IPS-15b (cell line): ENCODE measurements around the gene TAF8.

ENCODE experiments used
- H3K27me3 ChIP-seq: one replicate; pipeline ENCODE4 v1.6.1; 2013; ENCODE audit warnings: low read length; ENCODE audit not compliant: control insufficient read depth, insufficient read depth
- H3K36me3 ChIP-seq: one replicate; pipeline ENCODE4 v1.6.1; 2013; ENCODE audit warnings: low read length; ENCODE audit not compliant: control insufficient read depth, insufficient read depth
- H3K4me1 ChIP-seq: one replicate; pipeline ENCODE4 v1.6.1; 2013; ENCODE audit warnings: mild to moderate bottlenecking, low read length; ENCODE audit not compliant: control insufficient read depth, insufficient read depth
- H3K4me3 ChIP-seq: one replicate; pipeline ENCODE4 v1.5.1; 2013; ENCODE audit warnings: low read depth, low read length
- H3K9ac ChIP-seq: one replicate; pipeline ENCODE4 v1.6.1; 2013; ENCODE audit warnings: low read depth, mild to moderate bottlenecking, low read length
- H3K9me3 ChIP-seq: one replicate; pipeline ENCODE4 v1.6.1; 2013; ENCODE audit warnings: mild to moderate bottlenecking, low read length; ENCODE audit not compliant: control insufficient read depth, insufficient read depth

The TAF8 gene

DNA sequence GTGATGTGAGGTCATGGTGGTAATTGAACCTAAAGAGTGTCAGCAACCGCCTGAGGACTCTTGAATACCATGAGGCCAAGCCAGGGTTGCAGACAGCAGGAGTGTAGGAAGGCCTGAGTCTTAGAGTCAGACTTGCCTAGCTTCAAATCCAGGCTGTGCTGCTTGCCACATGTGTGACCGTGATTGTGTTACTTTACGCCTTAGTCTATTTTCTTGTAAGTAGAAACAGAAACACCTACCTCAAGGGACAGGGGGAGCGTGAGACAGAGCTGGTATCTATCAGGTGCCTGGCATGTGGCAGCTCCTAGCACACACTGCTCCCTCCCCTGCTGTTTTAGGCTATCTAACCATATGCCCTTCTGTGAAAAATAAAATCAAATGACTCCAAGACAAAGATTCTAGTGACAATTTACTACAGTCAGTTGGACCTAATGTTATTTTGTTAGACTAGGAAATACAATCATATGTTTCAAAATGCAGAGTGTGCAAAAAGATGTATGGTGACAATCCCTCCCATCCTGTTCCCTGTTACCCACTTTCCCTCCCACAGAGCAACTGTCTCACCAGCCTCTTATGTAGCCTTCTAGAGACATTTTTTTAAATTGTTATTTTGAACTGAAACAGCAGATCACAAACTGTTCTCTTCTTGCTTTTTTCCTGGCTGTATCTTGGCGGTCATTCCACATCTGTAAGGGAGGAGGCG is 21.7 kb downstream of the TAF8 start:
- no peak overlapping the region for H3K4me3 ChIP-seq
- H3K27me3 ChIP-seq, result no peaks in the 10 kb centered on the region
- H3K4me1 ChIP-seq, result no peaks in the 10 kb centered on the region
- H3K9ac ChIP-seq, result no peak overlapping the region
- H3K9me3 ChIP-seq, result no peaks in the 10 kb centered on the region
- H3K36me3 ChIP-seq, result peaks cover 17% of the 10 kb centered on the region

DNA sequence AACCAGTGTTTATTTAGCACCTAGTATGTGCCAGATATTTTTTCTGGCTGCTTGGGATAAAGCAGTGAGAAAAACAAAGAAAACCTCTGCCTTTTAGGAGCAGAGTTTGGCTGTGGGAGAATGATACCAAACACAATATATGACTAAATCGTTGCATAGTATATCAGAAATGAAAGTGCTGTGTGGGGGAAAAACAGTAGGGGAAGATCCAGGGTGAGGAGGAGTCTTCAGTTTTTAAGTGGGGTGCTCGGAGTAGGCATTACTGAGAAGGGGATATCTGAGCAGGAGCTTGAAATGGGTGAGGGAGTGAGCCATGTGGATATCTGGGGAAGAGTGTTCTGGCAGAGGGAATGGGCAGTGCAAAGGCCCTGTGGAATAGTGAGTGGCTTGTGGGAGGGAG is 23.0 kb downstream of the TAF8 start:
- no peaks in the 10 kb centered on the region for H3K4me1 ChIP-seq
- H3K9ac ChIP-seq, result no peak overlapping the region
- no peaks in the 10 kb centered on the region for H3K27me3 ChIP-seq
- H3K4me3 ChIP-seq, result no peak overlapping the region
- no peaks in the 10 kb centered on the region for H3K9me3 ChIP-seq
- peaks cover 11% of the 10 kb centered on the region for H3K36me3 ChIP-seq

DNA sequence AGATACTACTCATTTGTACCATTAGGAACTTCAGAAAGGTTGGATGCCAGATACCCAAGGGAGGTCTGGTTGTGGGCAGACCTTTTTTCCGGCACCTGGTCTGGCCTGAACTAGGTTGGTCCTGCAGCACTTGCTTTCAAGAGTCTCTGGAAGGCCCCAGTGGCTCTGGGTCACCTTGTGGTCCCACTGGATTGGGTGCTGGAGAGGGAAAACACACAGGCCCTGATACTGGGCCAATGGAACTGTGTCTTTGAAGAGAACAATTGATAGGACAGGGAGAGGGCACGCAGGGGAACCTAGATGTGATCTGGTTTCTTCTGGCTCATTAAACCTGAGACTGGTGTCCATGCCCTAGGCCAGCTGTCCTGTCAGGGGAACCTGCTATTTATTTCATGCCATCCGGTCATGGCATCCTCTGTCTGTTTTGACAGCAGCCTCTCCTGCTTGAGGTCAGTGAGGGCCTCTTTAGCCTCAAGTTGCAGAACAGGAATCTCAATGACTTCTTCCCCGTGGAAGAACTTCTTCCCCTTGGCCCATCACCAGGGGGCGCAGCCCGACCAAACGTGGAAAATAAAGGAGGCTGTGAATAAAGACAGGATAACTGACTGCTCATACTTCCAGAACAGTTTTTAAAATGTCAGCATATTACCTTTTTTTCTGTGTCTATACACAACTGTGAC is 25.0 kb downstream of the TAF8 start:
- Histone ChIP-seq H3K36me3 (peaks cover 5% of the 10 kb centered on the region), H3K27me3 (no peaks in the 10 kb centered on the region), H3K4me3 (no peak overlapping the region), H3K9ac (no peak overlapping the region), H3K4me1 (no peaks in the 10 kb centered on the region), H3K9me3 (no peaks in the 10 kb centered on the region)

DNA sequence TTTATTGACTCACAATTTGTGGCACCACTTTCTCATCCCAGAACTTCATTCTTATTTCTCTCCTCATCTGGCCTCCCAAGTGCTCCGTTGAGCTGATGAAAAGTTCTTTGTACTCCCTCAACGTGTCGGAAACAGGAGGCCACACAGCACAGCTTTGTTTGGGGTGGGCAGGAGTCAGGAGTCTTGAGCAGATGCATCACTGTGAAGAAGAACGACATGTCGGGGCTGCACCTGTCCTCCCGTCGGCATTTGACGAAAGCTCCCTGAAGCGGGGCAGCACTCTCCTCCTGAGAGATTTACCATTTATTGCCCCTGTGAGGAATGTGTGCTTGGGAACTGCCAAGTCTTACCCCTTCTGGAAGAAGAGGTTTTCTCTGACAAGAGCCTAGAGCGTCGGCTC is 28.1 kb downstream of the TAF8 start:
- Histone ChIP-seq H3K9ac (no peak overlapping the region), H3K4me3 (no peak overlapping the region), H3K9me3 (no peaks in the 10 kb centered on the region), H3K4me1 (no peaks in the 10 kb centered on the region), H3K36me3 (no peaks in the 10 kb centered on the region), H3K27me3 (no peaks in the 10 kb centered on the region)

DNA sequence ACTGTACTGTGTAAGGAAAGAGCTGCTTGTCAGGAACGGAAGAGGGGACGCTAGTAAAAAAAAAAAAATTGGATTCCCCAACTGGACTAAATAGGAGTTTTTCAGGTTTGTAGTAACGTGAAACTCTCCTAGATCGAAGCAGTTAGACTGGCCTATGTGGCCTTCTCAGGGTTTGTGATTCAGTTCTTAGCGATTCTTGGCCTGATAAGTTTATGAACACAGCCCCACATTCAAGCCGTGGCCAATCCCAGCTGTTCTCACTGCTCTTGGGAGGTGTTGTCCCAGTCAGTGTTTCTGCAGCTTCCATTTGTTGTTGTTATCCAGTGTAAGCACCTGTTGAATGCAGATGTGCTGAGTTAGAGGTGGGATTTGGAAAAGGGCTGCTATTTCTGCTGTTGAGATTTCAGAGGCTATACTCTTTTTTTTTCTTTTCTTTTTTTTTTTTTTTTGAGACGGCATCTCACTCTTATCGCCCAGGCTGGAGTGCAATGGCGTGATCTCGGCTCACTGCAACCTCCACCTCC is 29.7 kb downstream of the TAF8 start:
- Histone ChIP-seq H3K9me3 (no peaks in the 10 kb centered on the region), H3K27me3 (no peaks in the 10 kb centered on the region), H3K4me1 (no peaks in the 10 kb centered on the region), H3K9ac (no peak overlapping the region), H3K36me3 (no peaks in the 10 kb centered on the region), H3K4me3 (no peak overlapping the region)

DNA sequence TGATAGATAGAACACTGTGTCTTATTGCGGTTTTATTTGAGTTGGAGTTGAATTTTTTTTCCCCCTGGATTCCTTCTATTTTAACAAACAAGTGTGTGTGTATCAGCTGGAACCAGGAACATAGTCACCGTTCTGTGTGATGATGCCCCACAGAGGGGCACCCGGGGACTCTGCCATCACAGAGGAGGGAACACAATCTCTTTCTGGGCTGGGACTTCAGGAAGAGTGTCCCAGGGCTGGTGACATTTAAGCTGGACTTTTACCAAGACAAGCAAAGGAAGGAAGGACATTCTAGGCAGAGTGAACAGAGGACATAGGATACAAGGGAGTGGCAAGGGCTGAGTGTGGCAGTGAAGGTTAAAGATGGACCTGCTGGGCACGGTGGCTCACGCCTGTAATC is 33.2 kb downstream of the TAF8 start:
- Histone ChIP-seq H3K36me3 (peaks cover 5% of the 10 kb centered on the region), H3K9ac (no peak overlapping the region), H3K4me1 (peaks cover 5% of the 10 kb centered on the region), H3K9me3 (no peaks in the 10 kb centered on the region), H3K27me3 (peaks cover 2% of the 10 kb centered on the region), H3K4me3 (no peak overlapping the region)

DNA sequence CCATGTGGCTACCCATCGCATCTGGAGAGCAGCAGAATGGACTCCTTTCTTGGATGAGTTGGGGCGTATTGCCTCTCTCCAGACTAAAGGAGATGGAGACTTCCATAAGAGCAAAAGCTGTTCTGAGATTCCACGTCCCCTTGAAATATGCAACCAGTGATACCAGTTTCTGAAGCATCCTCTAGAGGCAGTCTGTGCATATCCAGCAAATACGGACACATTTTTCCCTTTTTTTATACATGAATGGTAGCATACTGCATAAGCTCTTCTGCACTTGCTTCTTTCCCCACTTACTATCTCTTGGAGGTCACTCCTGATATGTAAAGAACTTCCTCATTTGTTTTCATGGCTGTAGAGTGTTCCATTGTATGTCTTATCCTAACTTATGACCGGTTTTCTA is 34.6 kb downstream of the TAF8 start:
- peaks cover 5% of the 10 kb centered on the region for H3K4me1 ChIP-seq
- H3K4me3 ChIP-seq, result no peak overlapping the region
- peaks cover 2% of the 10 kb centered on the region for H3K27me3 ChIP-seq
- H3K36me3 ChIP-seq, result peaks cover 5% of the 10 kb centered on the region
- no peak overlapping the region for H3K9ac ChIP-seq
- no peaks in the 10 kb centered on the region for H3K9me3 ChIP-seq

DNA sequence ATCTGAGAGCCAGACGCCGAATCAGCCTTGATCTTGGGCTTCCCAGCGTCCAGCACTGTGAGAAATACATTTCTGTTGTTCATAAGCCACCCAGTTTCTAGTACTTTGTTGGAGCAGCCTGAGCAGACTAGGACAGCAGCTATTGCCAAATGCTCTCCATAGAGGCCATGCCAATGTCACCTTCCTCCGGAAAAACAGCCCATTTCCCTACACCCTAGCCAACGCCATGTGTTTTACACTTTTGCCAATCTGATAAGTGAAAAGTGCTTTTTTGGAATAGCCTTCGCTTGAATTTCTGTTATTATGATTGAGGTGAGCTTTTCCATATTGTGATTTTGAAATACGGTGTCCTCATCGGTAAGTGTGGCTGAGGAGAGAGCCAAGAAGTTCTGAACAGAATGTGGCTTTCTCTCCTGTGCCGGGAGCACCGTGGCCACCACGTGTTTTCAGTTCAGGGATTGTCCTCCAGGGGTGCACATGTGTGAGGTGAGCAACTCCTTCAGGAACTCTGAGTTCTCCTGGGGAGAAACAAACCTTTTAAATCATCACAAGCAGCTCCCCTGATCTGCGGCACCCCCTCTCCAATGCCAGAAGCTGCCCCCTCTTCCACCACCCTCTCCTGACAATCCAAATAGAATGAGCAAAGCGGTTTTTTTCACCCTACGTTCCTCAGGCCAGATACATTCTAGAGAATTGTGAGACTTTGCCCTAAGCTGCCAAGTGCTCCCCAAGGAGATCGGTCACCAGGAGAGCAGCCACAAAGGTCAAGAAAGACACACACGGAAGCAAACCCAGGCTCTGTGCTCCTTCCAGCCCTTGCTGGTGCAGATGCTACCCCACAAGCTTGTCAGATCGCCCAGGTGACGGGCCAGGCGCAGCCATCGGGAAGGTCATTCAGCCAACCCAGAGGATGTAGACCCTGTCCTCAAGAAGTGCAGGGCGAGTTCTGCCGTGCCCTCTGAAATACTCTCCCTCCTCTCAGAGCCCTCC is 36.0 kb downstream of the TAF8 start:
- H3K9ac ChIP-seq, result no peak overlapping the region
- peaks cover 5% of the 10 kb centered on the region for H3K36me3 ChIP-seq

DNA sequence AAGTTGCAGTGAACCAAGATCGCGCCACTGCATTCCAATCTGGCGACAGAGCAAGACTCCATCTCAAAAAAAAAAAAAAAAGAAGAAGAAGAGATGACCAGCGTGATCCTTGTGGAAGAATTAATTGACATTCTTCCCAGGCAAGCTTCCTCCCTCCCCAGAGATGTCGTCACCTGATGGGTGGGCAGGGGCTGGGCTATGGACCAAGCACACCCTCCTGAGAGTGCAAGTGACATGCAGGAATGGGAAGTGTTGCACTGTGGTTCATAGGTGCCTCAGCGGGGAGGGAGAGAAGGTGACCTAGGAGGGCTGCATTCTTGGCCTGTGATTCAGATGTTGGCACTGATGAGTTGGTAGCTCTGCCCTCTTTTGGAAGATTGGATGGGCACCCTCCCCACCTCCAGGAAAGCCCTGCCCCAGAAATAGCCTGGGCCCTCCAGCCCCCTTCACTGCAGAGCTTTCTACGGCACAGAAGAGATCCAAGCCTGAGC is 37.8 kb downstream of the TAF8 start:
- peaks cover 9% of the 10 kb centered on the region for H3K27me3 ChIP-seq
- H3K9ac ChIP-seq, result no peak overlapping the region
- no peak overlapping the region for H3K4me3 ChIP-seq
- H3K4me1 ChIP-seq, result peaks cover 5% of the 10 kb centered on the region
- peaks cover 5% of the 10 kb centered on the region for H3K36me3 ChIP-seq
- no peaks in the 10 kb centered on the region for H3K9me3 ChIP-seq

More for the DNA sequence above, 36.0 kb downstream of the TAF8 start:
- no peak overlapping the region for H3K4me3 ChIP-seq
- H3K27me3 ChIP-seq, result peaks cover 2% of the 10 kb centered on the region
- H3K9me3 ChIP-seq, result no peaks in the 10 kb centered on the region
- H3K4me1 ChIP-seq, result peaks cover 5% of the 10 kb centered on the region

DNA sequence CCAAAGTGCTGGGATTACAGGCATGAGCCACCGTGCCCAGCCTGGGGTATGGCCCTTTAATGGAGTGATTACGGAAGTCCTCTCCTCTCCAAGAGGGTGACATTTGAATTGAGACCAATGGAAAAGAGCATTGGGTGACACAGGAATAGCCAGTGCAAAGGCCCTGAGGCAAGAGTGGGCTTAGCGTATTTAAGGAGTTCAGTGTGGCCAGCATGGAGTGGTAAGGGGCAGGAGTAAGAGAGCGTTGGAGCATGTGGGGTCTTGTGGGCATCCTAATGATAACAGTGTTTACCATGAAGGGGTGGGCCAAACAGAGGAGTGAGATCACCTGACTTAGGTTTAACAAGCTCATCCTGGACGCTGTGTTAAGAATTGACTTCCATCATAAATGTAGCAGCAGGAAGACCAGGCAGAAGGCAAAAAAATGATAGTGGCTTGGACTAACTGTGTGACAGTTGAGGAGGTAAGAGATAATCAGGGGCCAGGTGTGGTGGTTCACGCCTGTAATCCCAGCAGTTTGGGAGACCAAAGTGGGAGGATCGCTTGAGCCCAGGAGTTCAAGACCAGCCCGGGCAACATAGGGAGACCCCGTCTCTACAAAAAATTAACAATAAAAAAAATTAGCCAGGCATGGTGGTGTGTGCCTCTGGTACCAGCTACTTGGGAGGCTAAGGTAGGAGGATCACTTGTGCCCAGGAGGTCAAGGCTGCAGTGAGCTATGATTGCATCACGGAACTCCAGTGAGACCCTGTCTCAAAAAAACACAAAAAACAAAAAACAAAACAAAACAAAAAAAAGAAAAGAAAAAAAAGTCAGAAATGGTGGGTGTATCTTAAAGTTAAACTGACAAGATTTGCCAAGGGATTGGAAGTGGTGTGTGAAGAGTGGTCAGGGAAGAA is 40.7 kb downstream of the TAF8 start:
- Histone ChIP-seq H3K4me3 (no peak overlapping the region), H3K27me3 (peaks cover 14% of the 10 kb centered on the region), H3K4me1 (peaks cover 5% of the 10 kb centered on the region), H3K9me3 (no peaks in the 10 kb centered on the region), H3K9ac (no peak overlapping the region), H3K36me3 (peaks cover 5% of the 10 kb centered on the region)

DNA sequence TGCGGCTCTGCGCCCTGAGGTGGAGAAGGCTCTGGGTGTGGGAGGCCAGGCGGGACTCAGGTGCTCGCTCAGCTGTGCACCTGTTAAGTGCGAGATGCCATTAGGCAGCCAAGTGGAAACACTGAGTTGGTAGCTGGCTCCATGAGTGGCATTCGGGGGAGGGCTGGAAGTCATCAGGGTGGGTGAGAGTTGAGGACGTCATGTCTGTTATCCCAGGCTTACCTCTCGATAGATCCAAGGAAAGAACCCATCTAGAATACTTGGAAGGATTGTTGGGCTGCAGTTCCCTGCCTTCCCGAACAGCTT is 41.3 kb downstream of the TAF8 start:
- Histone ChIP-seq H3K4me1 (peaks cover 5% of the 10 kb centered on the region), H3K27me3 (peaks cover 13% of the 10 kb centered on the region), H3K9me3 (no peaks in the 10 kb centered on the region), H3K9ac (no peak overlapping the region), H3K4me3 (no peak overlapping the region), H3K36me3 (peaks cover 2% of the 10 kb centered on the region)
